Loucy (cell line): Measurements from ENCODE around the gene ACCS.

Experiments used
- H2AFZ ChIP-seq: fragments of 200-600 bp; sonication (generic); 2 replicates; pipeline ENCODE4 v1.6.0; 2016; ENCODE audit warnings: antibody characterized with exemption, mild to moderate bottlenecking, low read length, moderate library complexity
- H3F3A ChIP-seq: fragments of 200-600 bp; 2 replicates; pipeline ENCODE4 v1.6.0; 2016; ENCODE audit warnings: antibody characterized with exemption, low read depth, mild to moderate bottlenecking
- H3K27me3 ChIP-seq: fragments of 200-600 bp; sonication (generic); 2 replicates; pipeline ENCODE4 v1.6.1; 2014; ENCODE audit warnings: low read length, mild to moderate bottlenecking; ENCODE audit not compliant: insufficient read depth, poor library complexity, severe bottlenecking
- H3K36me3 ChIP-seq: fragments of 200-600 bp; sonication (generic); 2 replicates; pipeline ENCODE4 v1.6.1; 2016; ENCODE audit warnings: low read length; ENCODE audit not compliant: insufficient read depth
- H3K4me1 ChIP-seq: fragments of 200-600 bp; sonication (generic); 2 replicates; pipeline ENCODE4 v1.5.1; 2014; ENCODE audit warnings: low read length, mild to moderate bottlenecking; ENCODE audit not compliant: insufficient read depth, poor library complexity, severe bottlenecking
- H3K4me2 ChIP-seq: fragments of 200-600 bp; sonication (generic); 2 replicates; pipeline ENCODE4 v1.6.0; 2014; ENCODE audit warnings: antibody characterized with exemption, low read length, low read depth, mild to moderate bottlenecking; ENCODE audit not compliant: poor library complexity, severe bottlenecking
- H3K4me3 ChIP-seq: fragments of 200-600 bp; sonication (generic); 2 replicates; pipeline ENCODE4 v1.5.1; 2014; ENCODE audit warnings: low read length, mild to moderate bottlenecking, mixed read lengths; ENCODE audit not compliant: poor library complexity, severe bottlenecking
- H3K79me2 ChIP-seq: fragments of 200-600 bp; sonication (generic); 2 replicates; pipeline ENCODE4 v1.6.1; 2014; ENCODE audit warnings: low read length; ENCODE audit not compliant: insufficient read depth
- H3K9ac ChIP-seq: fragments of 200-600 bp; sonication (generic); 2 replicates; pipeline ENCODE4 v1.6.0; 2014; ENCODE audit warnings: mild to moderate bottlenecking, low read depth, low read length, moderate library complexity; ENCODE audit not compliant: poor library complexity, severe bottlenecking
- H3K9me2 ChIP-seq: fragments of 200-600 bp; sonication (generic); replicated peaks from 2 replicates; pipeline ENCODE4 v1.6.1; 2016; ENCODE audit warnings: low read depth, low read length, mixed read lengths
- H3K9me3 ChIP-seq: fragments of 200-600 bp; sonication (generic); 2 replicates; pipeline ENCODE4 v1.6.1; 2014; ENCODE audit warnings: mild to moderate bottlenecking, antibody characterized with exemption, low read length, low read depth; ENCODE audit not compliant: insufficient read depth
- H4K20me1 ChIP-seq: fragments of 200-600 bp; sonication (generic); 2 replicates; pipeline ENCODE4 v1.6.0; 2014; ENCODE audit warnings: antibody characterized with exemption, low read length, mild to moderate bottlenecking; ENCODE audit not compliant: insufficient read depth, poor library complexity, severe bottlenecking
- CTCF ChIP-seq: fragments of 200-600 bp; sonication (generic); conservative IDR thresholded peaks from 2 replicates; pipeline ENCODE4 v1.5.1; 2014; ENCODE audit warnings: mild to moderate bottlenecking, antibody characterized with exemption, low read length
- EZH2phosphoT487 ChIP-seq: fragments of 200-600 bp; IDR thresholded peaks from 2 replicates; pipeline ENCODE4 v1.6.1; 2018; ENCODE audit warnings: antibody characterized with exemption, mild to moderate bottlenecking, moderate library complexity, borderline replicate concordance

Gene ACCS

DNA sequence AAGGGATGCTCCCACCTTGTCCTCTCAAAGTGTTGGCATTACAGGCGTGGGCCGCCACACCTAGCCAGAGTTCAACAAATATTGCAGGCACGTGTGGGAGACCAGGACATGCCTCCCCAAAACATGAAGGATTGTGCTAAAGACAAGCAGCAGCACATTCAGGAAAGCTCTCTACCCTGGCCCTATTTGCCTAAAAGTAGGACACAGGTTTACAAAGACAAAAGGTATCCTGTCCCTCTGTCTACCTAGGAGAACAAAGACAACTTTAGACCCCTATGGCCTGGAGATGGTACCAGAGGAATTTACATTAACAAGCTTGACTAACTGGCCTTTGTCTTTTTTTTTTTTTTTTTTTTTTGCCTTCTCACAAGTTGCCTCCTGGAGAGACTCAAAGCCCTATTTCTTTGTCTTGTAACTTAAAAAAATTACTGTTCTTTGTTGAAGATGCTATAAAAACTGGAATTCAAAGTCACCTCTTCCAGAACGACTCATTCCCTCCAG, 859 bp upstream of the ACCS start:
- peaks cover 12% of the 10 kb centered on the region for H3K4me1 ChIP-seq
- no peaks in the 10 kb centered on the region for H4K20me1 ChIP-seq
- H3K27me3 ChIP-seq: no peaks in the 10 kb centered on the region
- no peaks in the 10 kb centered on the region for H3K9me2 ChIP-seq
- H3F3A ChIP-seq: no peaks in the 10 kb centered on the region
- no peak for TF ChIP-seq CTCF
- peaks cover 33% of the 10 kb centered on the region for H3K79me2 ChIP-seq
- peak overlapping the region; percentile 80 for H3K4me3 ChIP-seq
- peak overlapping the region; percentile 53; the same call in 1 of the 2 replicates for H2AFZ ChIP-seq
- no peaks in the 10 kb centered on the region for H3K36me3 ChIP-seq
- peak overlapping the region; percentile 94 for H3K9ac ChIP-seq
- H3K4me2 ChIP-seq: peak overlapping the region; percentile 59
- H3K9me3 ChIP-seq: no peaks in the 10 kb centered on the region

DNA sequence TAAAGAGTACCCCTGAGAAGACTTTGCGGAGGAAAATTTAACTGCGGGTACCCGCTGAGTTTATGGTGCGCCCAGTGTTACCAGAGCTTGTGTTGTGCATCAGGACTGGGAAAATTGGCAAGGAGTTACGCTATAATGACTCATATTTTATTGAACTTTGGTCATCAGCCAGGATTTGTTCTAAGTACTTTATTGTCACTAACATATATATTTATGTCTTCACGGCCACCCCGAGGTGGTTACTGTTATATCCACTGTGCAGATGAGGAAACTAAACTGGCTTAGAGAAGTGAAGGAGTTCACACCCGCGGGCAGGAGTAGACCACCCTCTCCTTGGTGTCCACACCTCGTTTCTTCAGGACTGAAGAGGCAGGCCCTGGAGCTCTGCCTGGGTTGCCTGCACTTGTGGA, 667 bp downstream of the ACCS start:
- Histone ChIP-seq H2AFZ (peak overlapping the region; percentile 82), H3K9me2 (no peaks in the 10 kb centered on the region), H4K20me1 (no peaks in the 10 kb centered on the region), H3K79me2 (peaks cover 33% of the 10 kb centered on the region), H3K4me2 (peak overlapping the region; percentile 82), H3K9ac (peak overlapping the region; percentile 94), H3K4me3 (peak overlapping the region; percentile 80), H3K27me3 (no peaks in the 10 kb centered on the region), H3F3A (0 out of 2 replicates have a peak, but pooled peaks cover 3% of the 10 kb centered on the region), H3K36me3 (no peaks in the 10 kb centered on the region), H3K9me3 (no peaks in the 10 kb centered on the region), H3K4me1 (peaks cover 24% of the 10 kb centered on the region)
- no peak for TF ChIP-seq CTCF

DNA sequence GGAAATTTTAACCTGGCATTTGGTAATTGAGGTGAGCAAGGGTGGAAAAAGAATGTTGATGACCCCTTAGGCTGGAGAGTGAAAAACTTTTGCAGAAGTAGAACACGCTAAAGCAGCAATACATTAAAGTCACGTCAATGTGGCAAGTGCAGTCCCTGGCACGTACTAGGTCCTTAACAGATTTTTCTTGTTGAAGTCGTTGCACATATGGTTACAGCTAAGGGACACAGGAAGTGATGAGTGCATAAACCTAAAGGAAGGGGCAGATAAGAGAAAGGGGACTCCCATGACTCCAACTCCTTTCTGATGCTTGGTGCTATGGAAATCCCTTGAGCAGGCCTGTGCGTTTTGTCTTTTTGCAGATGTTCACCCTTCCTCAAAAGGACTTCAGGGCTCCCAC, 1.2 kb downstream of the ACCS start:
- Histone ChIP-seq H4K20me1 (no peaks in the 10 kb centered on the region), H3K9me3 (no peaks in the 10 kb centered on the region), H3K27me3 (no peaks in the 10 kb centered on the region), H3K4me2 (peak overlapping the region; percentile 82), H3K79me2 (peaks cover 33% of the 10 kb centered on the region), H3K4me1 (peaks cover 24% of the 10 kb centered on the region), H3K4me3 (peak overlapping the region; percentile 80), H2AFZ (no peak overlapping the region), H3F3A (0 out of 2 replicates have a peak, but pooled peaks cover 3% of the 10 kb centered on the region), H3K9me2 (no peaks in the 10 kb centered on the region), H3K9ac (peak overlapping the region; percentile 94), H3K36me3 (no peaks in the 10 kb centered on the region)
- TF ChIP-seq CTCF: no peak
- no peak for TF ChIP-seq EZH2phosphoT487
